ENCODE results near the gene EYS. TPM values are rescaled to one million over a fixed set of nuclear protein-coding genes. Genes with fewer than 3 reads are reported as not detected.

Gene EYS
- total RNA-seq, 1 experiment from 2014 or later: not detected

GRCh38 chr6:65072500-65072899 lies 634.5 kb downstream of the EYS start:
- POLR2A ChIA-PET: no interaction called here
- Histone ChIP-seq H3K36me3 (ENCODE audit: control insufficient read depth, insufficient read depth, low read length) (no peaks in the 10 kb centered on the region), H3K4me1 (no peaks in the 10 kb centered on the region), H3K4me3 (ENCODE audit: low read depth, low read length) (no peak overlapping the region), H3K27me3 (replicated peaks; ENCODE audit: control insufficient read depth, insufficient read depth, low read length) (no peaks in the 10 kb centered on the region), H3K9me3 (no peaks in the 10 kb centered on the region)
- intact Hi-C loops (cut with micrococcal nuclease; ENCODE audit: unreplicated experiment): no loop called here
- Mint-ChIP-seq H3K4me1 (ENCODE audit: low read depth, unreplicated experiment) (no peaks in the 10 kb centered on the region), H3K9me3 (ENCODE audit: unreplicated experiment) (no peaks in the 10 kb centered on the region), H3K36me3 (ENCODE audit: insufficient read depth, unreplicated experiment) (no peaks in the 10 kb centered on the region), H3K27me3 (ENCODE audit: insufficient read depth, unreplicated experiment) (peaks cover 5% of the 10 kb centered on the region), H3K4me3 (ENCODE audit: unreplicated experiment) (no peak overlapping the region), H3K27ac (ENCODE audit: unreplicated experiment) (no peak overlapping the region)
- DNase-seq: no peak
- no TSS peak for BruUV-seq (replicated peaks)
- CTCF ChIA-PET: no interaction called here
- TF ChIP-seq, protein P1, sequence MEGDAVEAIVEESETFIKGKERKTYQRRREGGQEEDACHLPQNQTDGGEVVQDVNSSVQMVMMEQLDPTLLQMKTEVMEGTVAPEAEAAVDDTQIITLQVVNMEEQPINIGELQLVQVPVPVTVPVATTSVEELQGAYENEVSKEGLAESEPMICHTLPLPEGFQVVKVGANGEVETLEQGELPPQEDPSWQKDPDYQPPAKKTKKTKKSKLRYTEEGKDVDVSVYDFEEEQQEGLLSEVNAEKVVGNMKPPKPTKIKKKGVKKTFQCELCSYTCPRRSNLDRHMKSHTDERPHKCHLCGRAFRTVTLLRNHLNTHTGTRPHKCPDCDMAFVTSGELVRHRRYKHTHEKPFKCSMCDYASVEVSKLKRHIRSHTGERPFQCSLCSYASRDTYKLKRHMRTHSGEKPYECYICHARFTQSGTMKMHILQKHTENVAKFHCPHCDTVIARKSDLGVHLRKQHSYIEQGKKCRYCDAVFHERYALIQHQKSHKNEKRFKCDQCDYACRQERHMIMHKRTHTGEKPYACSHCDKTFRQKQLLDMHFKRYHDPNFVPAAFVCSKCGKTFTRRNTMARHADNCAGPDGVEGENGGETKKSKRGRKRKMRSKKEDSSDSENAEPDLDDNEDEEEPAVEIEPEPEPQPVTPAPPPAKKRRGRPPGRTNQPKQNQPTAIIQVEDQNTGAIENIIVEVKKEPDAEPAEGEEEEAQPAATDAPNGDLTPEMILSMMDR (IDR thresholded peaks at IDR 0.05; ENCODE audit: insufficient read depth in 1 of 2, low read depth in 1 of 2, low read length in 1 of 2, severe bottlenecking in 1 of 2, unreplicated experiment in 1 of 2): no peak

DNA sequence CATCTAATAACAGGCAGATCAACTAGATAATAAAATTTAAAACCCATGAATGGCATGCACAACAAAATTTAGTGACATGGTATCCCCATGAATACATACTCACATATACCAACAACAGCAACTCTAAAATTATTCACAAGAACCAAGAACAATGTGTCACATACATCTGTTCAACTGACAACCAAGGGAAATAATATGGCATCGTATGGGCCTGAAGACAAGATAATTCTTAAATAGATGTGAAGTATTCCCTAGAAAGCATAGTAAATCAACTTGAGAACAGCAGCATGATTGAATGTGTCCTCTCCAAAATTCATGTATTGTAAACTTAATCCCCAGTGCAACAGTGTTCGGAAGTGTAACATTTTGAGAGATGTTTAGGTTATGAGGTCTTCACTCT lies 635.5 kb downstream of the EYS start:
- Histone ChIP-seq H3K4me3 (ENCODE audit: low read depth, low read length) (no peak overlapping the region), H3K9me3 (no peaks in the 10 kb centered on the region), H3K27me3 (replicated peaks; ENCODE audit: control insufficient read depth, insufficient read depth, low read length) (no peaks in the 10 kb centered on the region), H3K4me1 (no peaks in the 10 kb centered on the region), H3K36me3 (ENCODE audit: control insufficient read depth, insufficient read depth, low read length) (no peaks in the 10 kb centered on the region)
- ChIA-PET CTCF (no interaction called here), POLR2A (no interaction called here)
- BruUV-seq (replicated peaks): no TSS peak
- no peaks in the 10 kb centered on the region for H3K9me3 Mint-ChIP-seq (ENCODE audit: unreplicated experiment)
- TF ChIP-seq, protein P1 (IDR thresholded peaks at IDR 0.05; ENCODE audit: insufficient read depth in 1 of 2, low read depth in 1 of 2, low read length in 1 of 2, severe bottlenecking in 1 of 2, unreplicated experiment in 1 of 2): no peak
- H3K27me3 Mint-ChIP-seq (ENCODE audit: insufficient read depth, unreplicated experiment): peaks cover 5% of the 10 kb centered on the region
- H3K36me3 Mint-ChIP-seq (ENCODE audit: insufficient read depth, unreplicated experiment): no peaks in the 10 kb centered on the region
- intact Hi-C loops (cut with micrococcal nuclease; ENCODE audit: unreplicated experiment): no loop called here
- H3K4me3 Mint-ChIP-seq (ENCODE audit: unreplicated experiment): no peak overlapping the region
- no peak for DNase-seq
- H3K4me1 Mint-ChIP-seq (ENCODE audit: low read depth, unreplicated experiment): no peaks in the 10 kb centered on the region
- no peak overlapping the region for H3K27ac Mint-ChIP-seq (ENCODE audit: unreplicated experiment)

DNA sequence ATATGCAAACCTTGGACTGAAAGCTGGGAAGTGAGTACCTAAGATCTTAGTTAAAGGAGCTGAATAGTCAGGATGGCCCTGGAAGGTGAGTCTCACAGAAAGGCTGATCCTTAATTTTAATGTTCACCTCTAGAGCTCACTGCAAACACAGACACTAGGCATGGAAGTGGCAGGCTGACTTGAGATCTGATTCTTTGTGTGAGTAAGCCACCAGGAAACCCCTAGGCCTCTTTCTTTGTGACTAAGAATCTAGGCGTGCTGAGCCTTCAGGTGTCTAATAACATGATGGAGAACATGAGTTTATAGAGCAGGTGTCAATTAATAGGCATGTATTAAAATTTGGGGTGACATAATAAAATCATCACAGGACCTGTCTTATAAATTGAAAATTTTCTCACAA lies 642.2 kb downstream of the EYS start:
- no peaks in the 10 kb centered on the region for H3K4me1 Mint-ChIP-seq (ENCODE audit: low read depth, unreplicated experiment)
- TF ChIP-seq, protein P1 (IDR thresholded peaks at IDR 0.05; ENCODE audit: insufficient read depth in 1 of 2, low read depth in 1 of 2, low read length in 1 of 2, severe bottlenecking in 1 of 2, unreplicated experiment in 1 of 2): no peak
- no peaks in the 10 kb centered on the region for H3K9me3 Mint-ChIP-seq (ENCODE audit: unreplicated experiment)
- Histone ChIP-seq H3K4me3 (ENCODE audit: low read depth, low read length) (no peak overlapping the region), H3K4me1 (no peaks in the 10 kb centered on the region), H3K9me3 (no peaks in the 10 kb centered on the region), H3K36me3 (ENCODE audit: control insufficient read depth, insufficient read depth, low read length) (no peaks in the 10 kb centered on the region), H3K27me3 (replicated peaks; ENCODE audit: control insufficient read depth, insufficient read depth, low read length) (no peaks in the 10 kb centered on the region)
- H3K27me3 Mint-ChIP-seq (ENCODE audit: insufficient read depth, unreplicated experiment): peaks cover 5% of the 10 kb centered on the region
- no TSS peak for BruUV-seq (replicated peaks)
- H3K4me3 Mint-ChIP-seq (ENCODE audit: unreplicated experiment): no peak overlapping the region
- ChIA-PET CTCF (no interaction called here), POLR2A (no interaction called here)
- H3K27ac Mint-ChIP-seq (ENCODE audit: unreplicated experiment): no peak overlapping the region
- no peaks in the 10 kb centered on the region for H3K36me3 Mint-ChIP-seq (ENCODE audit: insufficient read depth, unreplicated experiment)
- DNase-seq: no peak
- intact Hi-C loops (cut with micrococcal nuclease; ENCODE audit: unreplicated experiment): no loop called here

Measured in Caco-2 (cell line).